Osteocyte (in vitro differentiated cells): ENCODE measurements around the gene IGFALS. TPM values are rescaled to one million over a fixed set of nuclear protein-coding genes. Genes with fewer than 3 reads are reported as not detected.

Experiments
- DNase-seq: peaks from one replicate; pipeline ENCODE4 v3.0.0; 2021; ENCODE audit warnings: mixed read lengths; ENCODE audit not compliant: unreplicated experiment; ENCODE audit errors: extremely low spot score
- H3K27ac Mint-ChIP-seq: one replicate; pipeline ENCODE4 v1.8.0; 2021; ENCODE audit warnings: mild to moderate bottlenecking, mixed read lengths; ENCODE audit not compliant: unreplicated experiment
- H3K27me3 Mint-ChIP-seq: one replicate; pipeline ENCODE4 v1.8.0; 2021; ENCODE audit warnings: mixed read lengths; ENCODE audit not compliant: unreplicated experiment
- H3K36me3 Mint-ChIP-seq: one replicate; pipeline ENCODE4 v1.8.0; 2021; ENCODE audit warnings: mixed read lengths; ENCODE audit not compliant: unreplicated experiment
- H3K4me1 Mint-ChIP-seq: one replicate; pipeline ENCODE4 v1.8.0; 2021; ENCODE audit warnings: mixed read lengths; ENCODE audit not compliant: unreplicated experiment
- H3K4me3 Mint-ChIP-seq: one replicate; pipeline ENCODE4 v1.8.0; 2021; ENCODE audit warnings: mild to moderate bottlenecking, moderate library complexity, mixed read lengths; ENCODE audit not compliant: unreplicated experiment
- H3K9me3 Mint-ChIP-seq: one replicate; pipeline ENCODE4 v1.8.0; 2021; ENCODE audit warnings: mixed read lengths; ENCODE audit not compliant: unreplicated experiment
- total RNA-seq: library from RNA; stranded (reverse); gene quantifications from 2 replicates; pipeline ENCODE4 v1.2.1, GENCODE V29; 2021
- TF ChIP-seq, protein P1 (sequence below): fragments of 200-600 bp; sonication (generic); IDR thresholded peaks from 2 replicates; pipeline ENCODE4 v1.5.0; 2021; ENCODE audit warnings: antibody characterized with exemption, mild to moderate bottlenecking, moderate library complexity

IGFALS gene
- total RNA-seq, 1 donor from 2014 or later: 0.43 TPM

DNA sequence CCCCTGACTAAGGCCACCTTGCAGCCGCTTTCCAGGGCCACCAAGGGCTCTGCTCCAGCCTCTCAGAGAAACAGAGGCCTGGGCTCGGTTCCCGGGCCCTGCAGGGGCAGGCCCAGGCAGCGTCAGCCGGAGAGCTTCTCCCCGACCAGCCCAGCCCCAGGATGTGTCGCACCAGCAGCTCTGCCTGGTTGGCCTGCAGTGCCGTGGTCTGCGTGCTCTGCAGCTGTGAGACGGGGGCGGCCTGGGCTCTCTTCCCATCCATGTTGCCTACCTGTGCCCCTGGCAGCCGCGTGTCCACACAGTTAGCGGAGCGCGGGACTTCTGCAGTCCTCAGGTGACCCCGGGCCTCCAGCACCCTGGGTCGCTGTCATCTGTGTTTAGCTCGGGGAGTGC lies 4.8 kb downstream of the IGFALS start:
- no peak for DNase-seq
- no peak overlapping the region for H3K27ac Mint-ChIP-seq
- TF ChIP-seq, protein P1, sequence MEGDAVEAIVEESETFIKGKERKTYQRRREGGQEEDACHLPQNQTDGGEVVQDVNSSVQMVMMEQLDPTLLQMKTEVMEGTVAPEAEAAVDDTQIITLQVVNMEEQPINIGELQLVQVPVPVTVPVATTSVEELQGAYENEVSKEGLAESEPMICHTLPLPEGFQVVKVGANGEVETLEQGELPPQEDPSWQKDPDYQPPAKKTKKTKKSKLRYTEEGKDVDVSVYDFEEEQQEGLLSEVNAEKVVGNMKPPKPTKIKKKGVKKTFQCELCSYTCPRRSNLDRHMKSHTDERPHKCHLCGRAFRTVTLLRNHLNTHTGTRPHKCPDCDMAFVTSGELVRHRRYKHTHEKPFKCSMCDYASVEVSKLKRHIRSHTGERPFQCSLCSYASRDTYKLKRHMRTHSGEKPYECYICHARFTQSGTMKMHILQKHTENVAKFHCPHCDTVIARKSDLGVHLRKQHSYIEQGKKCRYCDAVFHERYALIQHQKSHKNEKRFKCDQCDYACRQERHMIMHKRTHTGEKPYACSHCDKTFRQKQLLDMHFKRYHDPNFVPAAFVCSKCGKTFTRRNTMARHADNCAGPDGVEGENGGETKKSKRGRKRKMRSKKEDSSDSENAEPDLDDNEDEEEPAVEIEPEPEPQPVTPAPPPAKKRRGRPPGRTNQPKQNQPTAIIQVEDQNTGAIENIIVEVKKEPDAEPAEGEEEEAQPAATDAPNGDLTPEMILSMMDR: no peak
- peaks cover 5% of the 10 kb centered on the region for H3K36me3 Mint-ChIP-seq
- H3K4me3 Mint-ChIP-seq: no peak overlapping the region
- no peaks in the 10 kb centered on the region for H3K9me3 Mint-ChIP-seq
- peaks cover 6% of the 10 kb centered on the region for H3K4me1 Mint-ChIP-seq
- H3K27me3 Mint-ChIP-seq: no peaks in the 10 kb centered on the region

DNA sequence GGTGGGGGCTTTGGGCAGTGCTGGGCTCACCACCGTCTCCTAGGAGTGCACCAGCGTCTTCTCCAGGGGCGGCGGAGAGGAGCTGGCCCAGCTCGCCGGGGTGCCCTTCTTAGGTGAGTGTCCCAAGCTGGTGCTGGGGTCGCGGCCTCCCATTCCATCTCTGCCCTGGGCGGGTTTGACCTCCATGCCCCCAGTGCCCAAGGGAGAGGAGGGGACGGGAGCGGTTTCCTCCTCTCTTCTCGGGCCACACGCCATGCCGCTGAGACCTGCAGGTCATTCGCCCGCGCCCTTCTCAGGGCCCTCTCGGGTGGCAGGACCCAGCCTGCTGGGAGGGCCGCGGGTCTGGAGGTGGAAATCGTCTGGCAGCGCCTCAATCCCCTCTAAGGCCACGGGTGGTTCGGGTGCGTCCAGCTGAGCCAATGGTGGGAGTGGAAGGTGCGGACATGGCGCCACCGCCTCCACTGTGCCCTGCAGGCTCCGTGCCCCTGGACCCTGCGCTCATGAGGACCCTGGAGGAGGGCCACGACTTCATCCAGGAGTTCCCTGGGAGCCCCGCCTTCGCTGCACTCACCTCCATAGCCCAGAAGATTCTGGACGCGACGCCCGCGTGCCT lies 5.3 kb downstream of the IGFALS start:
- Mint-ChIP-seq H3K27me3 (no peaks in the 10 kb centered on the region), H3K9me3 (no peaks in the 10 kb centered on the region), H3K36me3 (peaks cover 5% of the 10 kb centered on the region), H3K4me3 (no peak overlapping the region), H3K27ac (no peak overlapping the region), H3K4me1 (peaks cover 11% of the 10 kb centered on the region)
- DNase-seq: no peak
- TF ChIP-seq, protein P1: no peak

DNA sequence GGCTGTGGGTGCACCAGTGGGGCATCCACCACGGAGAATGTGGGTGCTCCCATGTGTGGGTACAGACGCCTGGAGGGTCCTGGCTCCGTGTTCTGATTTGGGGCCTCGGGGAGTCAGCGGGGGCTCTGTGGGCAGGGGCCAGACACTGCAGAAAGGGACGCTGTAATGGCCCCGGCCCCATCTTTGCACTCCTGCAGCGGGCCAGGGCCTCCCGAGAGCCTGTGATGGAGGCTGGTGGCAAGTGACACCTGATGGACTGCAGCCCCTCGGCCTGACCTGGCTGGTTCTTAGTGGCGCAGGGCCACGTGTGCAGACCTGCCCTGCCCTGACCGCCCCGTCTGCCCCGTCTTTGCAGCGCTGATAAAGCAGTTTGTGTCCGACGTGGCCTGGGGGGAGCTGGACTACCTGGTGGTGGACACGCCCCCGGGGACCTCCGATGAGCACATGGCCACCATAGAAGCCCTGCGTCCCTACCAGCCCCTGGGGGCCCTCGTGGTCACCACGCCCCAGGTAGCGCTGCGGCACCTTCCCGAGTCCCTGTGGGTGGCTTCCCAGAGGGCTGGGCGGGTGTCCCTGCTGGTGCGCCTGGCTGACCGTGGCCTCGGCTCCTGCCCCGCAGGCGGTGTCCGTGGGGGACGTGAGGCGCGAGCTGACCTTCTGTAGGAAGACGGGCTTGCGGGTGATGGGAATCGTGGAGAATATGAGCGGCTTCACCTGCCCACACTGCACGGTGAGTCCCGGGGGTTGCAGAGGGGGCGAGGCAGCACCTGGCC lies 6.0 kb downstream of the IGFALS start:
- no peak for DNase-seq

DNA sequence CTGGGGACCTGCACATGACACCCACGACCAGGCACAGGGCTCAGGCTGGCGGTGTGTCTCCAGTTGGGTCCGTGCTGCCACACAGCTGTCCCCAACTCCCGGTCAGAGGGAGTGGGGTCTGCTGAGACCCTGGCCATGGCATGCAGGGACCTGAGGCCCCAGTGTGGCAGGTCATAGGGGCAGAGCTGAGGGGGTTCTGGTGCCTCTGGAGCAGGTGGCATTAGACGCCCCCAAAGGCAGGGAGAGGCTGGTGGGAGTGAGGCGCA lies 6.5 kb downstream of the IGFALS start:
- no peaks in the 10 kb centered on the region for H3K27me3 Mint-ChIP-seq
- TF ChIP-seq, protein P1: no peak
- H3K9me3 Mint-ChIP-seq: no peaks in the 10 kb centered on the region
- no peak for DNase-seq
- H3K36me3 Mint-ChIP-seq: peaks cover 5% of the 10 kb centered on the region
- no peak overlapping the region for H3K27ac Mint-ChIP-seq
- H3K4me3 Mint-ChIP-seq: no peak overlapping the region
- peaks cover 13% of the 10 kb centered on the region for H3K4me1 Mint-ChIP-seq

More for the DNA sequence above, 6.0 kb downstream of the IGFALS start:
- Mint-ChIP-seq H3K4me3 (no peak overlapping the region), H3K36me3 (peaks cover 5% of the 10 kb centered on the region), H3K27me3 (no peaks in the 10 kb centered on the region), H3K4me1 (peaks cover 13% of the 10 kb centered on the region), H3K27ac (no peak overlapping the region), H3K9me3 (no peaks in the 10 kb centered on the region)
- TF ChIP-seq, protein P1: no peak

DNA sequence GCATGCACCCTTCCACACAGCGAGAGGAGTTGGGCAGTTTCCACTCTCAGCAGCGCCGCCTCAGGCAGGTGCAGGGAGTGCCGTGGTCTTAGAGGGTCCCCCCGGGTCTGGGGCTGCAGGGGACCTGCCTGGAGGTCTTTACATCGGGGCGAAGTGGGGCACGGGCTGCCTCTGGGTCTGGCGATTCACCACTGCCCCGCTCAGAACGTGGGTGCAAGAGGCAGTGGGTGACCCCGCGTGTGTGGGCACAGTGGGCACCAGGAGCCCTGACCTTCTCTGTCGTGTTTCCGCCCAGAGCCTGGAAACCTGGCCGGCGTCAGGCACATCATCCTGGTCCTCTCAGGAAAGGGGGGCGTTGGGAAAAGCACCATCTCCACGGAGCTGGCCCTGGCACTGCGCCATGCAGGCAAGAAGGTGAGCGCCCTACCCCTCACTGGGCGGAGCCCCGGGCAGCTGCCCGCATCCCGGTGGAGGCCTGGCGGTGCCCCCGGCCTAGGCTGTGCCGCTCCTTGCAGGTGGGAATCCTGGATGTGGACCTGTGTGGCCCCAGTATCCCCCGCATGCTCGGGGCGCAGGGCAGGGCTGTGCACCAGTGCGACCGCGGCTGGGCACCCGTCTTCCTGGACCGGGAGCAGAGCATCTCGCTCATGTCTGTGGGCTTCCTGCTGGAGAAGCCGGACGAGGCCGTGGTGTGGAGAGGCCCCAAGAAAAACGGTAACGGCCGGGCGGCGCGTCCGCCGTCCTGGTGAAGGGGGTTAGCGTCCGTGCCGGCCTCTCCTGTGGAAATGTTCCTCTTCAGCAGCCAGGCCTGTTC lies 7.1 kb downstream of the IGFALS start:
- TF ChIP-seq, protein P1: no peak
- Mint-ChIP-seq H3K9me3 (no peaks in the 10 kb centered on the region), H3K27me3 (no peaks in the 10 kb centered on the region), H3K36me3 (peaks cover 5% of the 10 kb centered on the region), H3K4me3 (no peak overlapping the region), H3K27ac (no peak overlapping the region), H3K4me1 (peaks cover 18% of the 10 kb centered on the region)
- DNase-seq: no peak
